Measurements from ENCODE around the gene GNB5. TPM values are rescaled to one million over a fixed set of nuclear protein-coding genes. Genes with fewer than 3 reads are reported as not detected.

Gene GNB5
- total RNA-seq, 1 experiment from 2014 or later, result 50.7 TPM

DNA sequence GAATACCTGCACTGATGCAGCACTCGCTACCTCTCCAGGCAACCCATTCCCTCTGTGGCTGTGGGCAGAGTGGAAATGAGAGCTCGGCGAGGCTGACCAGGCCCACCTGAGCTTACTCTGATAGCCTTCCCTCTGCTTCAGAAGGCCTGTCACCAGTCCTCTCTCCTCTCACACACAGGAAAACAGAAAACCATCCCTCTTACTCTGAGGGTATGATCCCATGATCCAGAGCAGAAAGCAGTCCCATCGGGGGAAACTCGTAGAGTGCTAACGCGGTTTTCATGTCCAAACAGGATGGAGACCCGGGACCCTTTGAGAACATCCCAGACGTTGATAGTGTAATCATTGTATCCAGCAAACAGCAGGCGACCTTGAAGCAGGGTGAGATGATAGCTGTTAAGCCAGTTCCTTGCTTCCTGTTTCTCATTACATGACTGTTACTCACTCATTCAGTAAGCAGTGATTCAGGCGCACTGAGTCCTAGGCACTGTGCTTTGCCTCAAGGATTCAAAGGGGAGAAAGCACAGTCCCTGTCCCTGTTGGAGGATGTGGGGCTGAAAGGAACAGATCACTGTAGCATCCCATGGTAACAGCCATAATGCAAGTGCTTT, 66.8 kb downstream of the GNB5 start:
- in situ Hi-C loops (cut with HindIII; ENCODE audit: low sequenced_read_pairs), result no loop called here
- no peak for DNase-seq (ENCODE audit: low spot score)

GRCh38 chr15:52121896-52122295, 69.3 kb downstream of the GNB5 start:
- no peak for DNase-seq (ENCODE audit: low spot score)
- in situ Hi-C loops (cut with HindIII; ENCODE audit: low sequenced_read_pairs), result no loop called here

DNA sequence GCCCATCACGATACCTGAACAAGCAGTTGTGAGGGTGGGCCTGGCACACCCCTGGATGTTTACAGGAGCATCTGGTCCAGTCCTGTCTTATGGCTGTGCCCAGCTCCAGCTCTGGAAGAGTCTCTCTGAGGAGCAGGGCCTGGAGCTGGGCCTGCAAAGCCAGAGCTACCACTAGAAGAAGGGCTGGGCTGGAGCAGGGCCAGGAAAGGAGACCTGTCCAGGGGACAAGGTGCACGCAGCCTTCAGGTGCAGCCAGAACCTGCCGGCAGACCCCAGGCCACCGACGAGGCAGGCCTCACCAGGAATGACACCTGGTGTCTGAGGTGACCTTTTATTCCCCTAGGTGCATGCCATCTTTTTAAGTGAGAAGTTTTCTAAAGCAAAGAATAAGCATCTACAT, 70.2 kb downstream of the GNB5 start:
- in situ Hi-C loops (cut with HindIII; ENCODE audit: low sequenced_read_pairs), result no loop called here
- DNase-seq (ENCODE audit: low spot score), result no peak

DNA sequence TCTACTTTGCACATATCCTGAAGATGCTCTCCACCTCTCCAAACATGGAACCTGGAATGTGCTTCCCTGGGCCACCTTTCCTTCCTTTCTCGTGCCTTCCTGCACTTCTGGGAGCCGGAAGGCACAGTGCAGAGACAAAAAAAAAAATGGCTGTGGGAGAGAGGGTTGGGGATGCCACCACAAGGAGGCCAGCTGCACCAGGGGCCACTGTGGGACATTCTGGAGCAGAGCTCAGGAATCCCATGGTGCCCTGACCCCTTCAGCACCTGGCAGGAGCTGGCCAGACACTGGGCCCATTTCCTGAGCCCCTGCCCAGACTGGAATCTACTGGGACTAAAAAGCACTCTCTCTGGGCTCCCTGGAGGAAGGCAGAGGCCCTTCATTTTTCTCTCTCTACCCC, 70.7 kb downstream of the GNB5 start:
- DNase-seq (ENCODE audit: low spot score), result no peak
- in situ Hi-C loops (cut with HindIII; ENCODE audit: low sequenced_read_pairs), result no loop called here

- DNase-seq (ENCODE audit: low spot score), result no peak
- in situ Hi-C loops (cut with HindIII; ENCODE audit: low sequenced_read_pairs), result no loop called here
These were observed 72.0 kb downstream of the GNB5 start for GRCh38 chr15:52118969-52119749.

- peak; percentile 41 for DNase-seq (ENCODE audit: low spot score)
- in situ Hi-C loops (cut with HindIII; ENCODE audit: low sequenced_read_pairs), result no loop called here
These were observed 73.6 kb downstream of the GNB5 start for GRCh38 chr15:52117549-52117948.

DNA sequence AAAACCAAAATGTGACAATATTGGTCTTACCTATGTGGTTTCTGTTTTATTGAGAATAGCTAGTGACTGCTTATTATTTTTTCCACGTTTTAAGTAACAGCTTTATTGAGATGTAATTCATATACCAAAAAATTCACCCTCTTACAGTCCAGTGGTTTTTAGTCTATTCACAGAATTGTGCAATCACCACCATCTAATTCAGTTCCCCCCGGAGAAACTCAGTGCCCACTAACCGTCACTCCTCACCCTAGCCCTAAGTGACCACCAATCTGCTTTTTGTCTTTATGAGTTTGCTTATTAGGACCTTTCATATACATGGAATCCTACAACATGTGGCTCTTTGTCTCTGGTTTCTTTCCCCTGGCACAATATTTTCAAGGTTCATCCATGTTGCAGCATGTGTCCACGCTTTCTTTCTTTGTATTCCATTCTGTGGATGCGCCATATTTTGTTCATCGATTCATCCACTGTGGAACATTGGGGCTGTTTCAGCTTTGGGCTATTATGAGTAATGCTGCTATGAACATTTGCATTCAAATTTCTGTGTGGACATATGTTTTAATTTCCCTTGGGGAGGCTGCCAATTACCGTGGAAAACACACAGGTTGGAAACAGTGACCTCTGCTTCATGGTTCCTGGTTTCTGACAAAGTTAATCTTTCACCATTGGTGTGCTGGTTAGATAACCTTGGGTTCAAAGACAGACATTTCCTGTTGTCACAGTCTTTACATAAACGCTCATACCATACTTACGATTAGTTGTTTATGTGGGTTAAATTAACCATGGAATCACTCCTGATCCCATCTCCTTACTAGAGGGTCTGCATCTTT, 75.4 kb downstream of the GNB5 start:
- in situ Hi-C loops (cut with HindIII; ENCODE audit: low sequenced_read_pairs), result no loop called here
- peak; percentile 44 for DNase-seq (ENCODE audit: low spot score)

DNA sequence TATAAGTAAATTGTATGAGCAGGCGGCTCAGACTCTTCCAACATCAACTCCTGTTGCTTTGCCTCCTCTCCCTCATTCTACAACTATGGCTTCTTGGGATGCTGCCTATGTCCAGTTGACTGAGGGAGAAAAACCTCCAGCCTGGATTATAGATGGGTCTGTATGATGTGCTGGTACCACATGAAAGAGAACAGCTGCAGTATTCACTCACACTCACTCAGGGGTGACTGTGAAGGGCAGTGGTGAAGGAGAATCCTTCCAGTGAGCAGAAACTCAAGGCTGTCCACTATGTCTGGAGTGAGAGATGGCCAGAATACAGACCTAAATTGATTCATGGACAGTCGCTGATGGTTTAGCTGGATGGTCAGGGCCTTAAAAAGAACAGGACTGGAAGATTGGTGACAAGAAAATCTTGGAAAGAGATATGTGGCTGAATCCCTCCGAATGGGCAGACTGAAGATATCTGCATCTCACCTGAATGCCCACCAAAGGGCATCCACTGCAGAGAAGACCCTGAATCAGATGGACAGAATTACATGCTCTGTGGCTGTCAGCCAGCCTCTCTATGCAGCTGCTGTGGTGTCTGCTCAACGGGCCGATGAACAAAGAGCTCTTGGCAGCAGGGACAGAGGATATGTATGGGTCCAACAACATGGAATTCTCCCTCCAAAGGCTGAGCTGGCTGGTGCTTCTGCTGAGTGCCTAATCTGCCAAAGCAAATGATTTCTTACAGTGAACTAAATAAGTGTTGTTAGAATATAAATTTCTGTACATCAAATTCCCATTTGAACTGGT, 76.7 kb downstream of the GNB5 start:
- no peak for DNase-seq (ENCODE audit: low spot score)
- in situ Hi-C loops (cut with HindIII; ENCODE audit: low sequenced_read_pairs), result no loop called here

- DNase-seq (ENCODE audit: low spot score), result no peak
- in situ Hi-C loops (cut with HindIII; ENCODE audit: low sequenced_read_pairs), result no loop called here
These were observed 77.5 kb downstream of the GNB5 start for GRCh38 chr15:52113708-52114107.

DNA sequence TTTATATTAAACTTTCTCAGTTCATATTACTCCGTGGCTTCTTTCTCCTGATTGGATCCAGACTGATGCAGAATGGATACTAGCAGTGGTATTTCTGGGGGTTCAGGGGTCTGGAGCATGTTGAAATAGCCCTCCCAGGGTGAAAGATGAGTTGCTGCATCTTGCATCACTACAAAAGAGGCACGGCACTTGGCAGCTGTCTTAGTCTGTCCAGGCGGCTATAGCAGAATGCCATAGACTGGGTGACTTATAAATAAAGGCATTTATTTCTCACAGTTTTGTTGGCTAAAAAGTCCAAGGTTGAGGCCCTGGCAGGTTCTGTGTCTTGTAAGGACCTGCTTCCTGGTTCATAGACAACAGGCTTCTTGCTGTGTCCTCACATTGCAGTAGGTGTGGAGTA, 78.0 kb downstream of the GNB5 start:
- in situ Hi-C loops (cut with HindIII; ENCODE audit: low sequenced_read_pairs), result no loop called here

GRCh38 chr15:52112203-52112750, 78.9 kb downstream of the GNB5 start:
- DNase-seq (ENCODE audit: low spot score), result peak; percentile 42
- in situ Hi-C loops (cut with HindIII; ENCODE audit: low sequenced_read_pairs), result no loop called here

More for the DNA sequence above, 78.0 kb downstream of the GNB5 start:
- DNase-seq (ENCODE audit: low spot score), result no peak

- in situ Hi-C loops (cut with HindIII; ENCODE audit: low sequenced_read_pairs), result no loop called here
- no peak for DNase-seq (ENCODE audit: low spot score)
These were observed 79.5 kb downstream of the GNB5 start for GRCh38 chr15:52111517-52112202.

DNA sequence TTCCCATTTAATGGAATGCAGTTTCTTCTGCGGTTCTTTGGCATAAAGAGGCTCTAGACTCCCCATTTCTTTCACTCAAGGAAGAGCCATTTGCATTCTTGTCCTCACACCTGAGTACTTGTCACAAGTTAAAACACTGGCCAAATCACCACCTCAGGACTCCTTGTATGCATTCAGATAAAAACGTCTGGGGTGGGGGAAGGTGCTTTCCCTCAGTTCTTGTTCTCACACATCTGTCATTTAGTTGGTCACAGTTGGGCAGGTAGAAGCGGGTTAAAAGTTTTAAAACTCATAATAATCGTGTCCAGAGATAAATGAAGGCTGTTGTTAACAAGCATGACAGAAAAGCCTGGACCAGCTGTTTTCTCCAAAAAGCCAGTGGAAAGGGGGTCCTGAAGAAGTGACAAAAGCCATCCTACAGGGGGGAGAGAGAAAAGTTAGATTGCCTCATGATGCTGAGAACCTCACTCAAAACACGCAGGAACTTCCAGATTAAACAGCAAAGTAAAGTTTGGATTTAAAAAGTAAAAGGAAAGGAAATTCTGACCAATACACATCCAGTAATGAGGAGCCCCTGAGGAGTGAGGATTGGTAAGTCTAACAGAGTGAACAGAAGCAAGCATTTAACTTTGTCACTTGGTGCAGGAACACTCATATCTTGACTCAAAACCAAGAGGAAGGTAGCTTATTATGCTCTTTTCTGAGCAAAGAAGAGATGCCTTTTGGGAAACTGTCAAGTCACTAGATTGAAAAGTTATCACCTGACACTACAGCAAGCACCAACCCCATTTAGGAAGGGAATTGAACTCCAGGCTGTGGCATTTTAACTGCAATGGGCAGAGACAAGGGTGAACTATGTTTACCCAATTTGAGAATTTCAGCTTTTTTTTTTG, 81.4 kb downstream of the GNB5 start:
- in situ Hi-C loops (cut with HindIII; ENCODE audit: low sequenced_read_pairs), result no loop called here
- no peak for DNase-seq (ENCODE audit: low spot score)

DNA sequence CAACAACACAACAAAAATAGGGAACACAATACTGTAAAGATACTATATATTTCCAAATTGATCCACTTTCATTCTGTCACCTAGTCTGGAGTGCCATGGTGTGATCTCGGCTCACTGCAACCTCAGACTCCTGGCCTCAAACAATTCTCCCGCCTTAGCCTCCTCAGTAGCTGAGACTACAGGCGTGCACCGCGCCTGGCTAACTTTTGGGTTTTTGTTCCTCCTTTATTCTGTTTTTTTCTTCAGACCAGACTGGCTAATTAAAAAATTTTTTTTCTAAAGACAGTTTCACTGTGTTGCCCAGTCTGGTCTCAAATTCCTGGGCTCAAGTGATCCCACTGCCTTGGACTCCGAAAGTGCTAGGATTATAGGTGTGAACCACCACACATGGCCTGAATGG, 84.0 kb downstream of the GNB5 start:
- no peak for DNase-seq (ENCODE audit: low spot score)
- in situ Hi-C loops (cut with HindIII; ENCODE audit: low sequenced_read_pairs), result no loop called here

DNA sequence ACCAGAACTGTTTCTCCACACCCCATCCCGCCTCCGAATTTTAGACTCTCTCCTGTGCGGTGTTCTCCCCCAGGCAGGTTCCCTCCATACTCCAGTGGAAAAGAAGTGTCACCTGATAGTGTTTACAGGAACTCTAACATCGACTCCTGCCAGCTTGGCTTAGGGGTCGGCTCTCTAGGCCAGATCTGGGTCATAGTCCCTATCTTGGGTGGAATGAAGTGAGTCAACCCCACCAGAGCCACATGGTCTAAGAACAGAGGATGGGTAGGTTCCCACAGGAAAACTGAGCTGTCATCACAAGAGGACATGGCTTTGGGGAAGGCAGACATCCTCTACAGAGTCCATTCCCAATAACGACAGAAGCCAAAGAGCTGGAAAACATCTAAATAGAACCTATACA, 84.6 kb downstream of the GNB5 start:
- in situ Hi-C loops (cut with HindIII; ENCODE audit: low sequenced_read_pairs), result no loop called here
- no peak for DNase-seq (ENCODE audit: low spot score)

DNA sequence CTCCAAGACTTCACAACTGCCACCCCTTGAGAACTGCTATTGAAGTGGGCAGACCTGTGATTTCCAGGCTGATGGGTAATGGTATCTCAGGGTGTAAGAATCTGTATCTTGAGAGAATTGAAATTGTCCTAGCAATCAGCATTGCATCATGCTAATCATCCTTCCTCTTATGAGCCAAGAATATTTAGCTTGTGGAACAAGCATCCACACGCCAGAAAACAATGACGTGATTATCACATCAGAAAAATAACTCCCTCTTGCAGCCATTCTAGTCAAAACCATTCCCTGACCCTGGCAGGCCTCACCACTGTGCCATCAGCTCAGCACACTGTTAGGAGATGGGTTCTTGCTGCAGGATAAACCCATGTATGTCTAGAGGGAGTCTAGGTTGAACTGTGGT, 85.3 kb downstream of the GNB5 start:
- DNase-seq (ENCODE audit: low spot score), result no peak
- in situ Hi-C loops (cut with HindIII; ENCODE audit: low sequenced_read_pairs), result no loop called here

GRCh38 chr15:52104532-52105004, 86.6 kb downstream of the GNB5 start:
- DNase-seq (ENCODE audit: low spot score), result no peak
- in situ Hi-C loops (cut with HindIII; ENCODE audit: low sequenced_read_pairs), result no loop called here

All from G401 (cell line).